A172 (cell line): ENCODE measurements around the gene ARHGAP27. TPM values are rescaled to one million over a fixed set of nuclear protein-coding genes. Genes with fewer than 3 reads are reported as not detected.
"Not testable (repeated sequence)": the region's sequence is repeated elsewhere in the genome, so short reads cannot be mapped to it uniquely, and the experiment has no call there.

Experiments
- DNase-seq: peaks from one replicate; pipeline ENCODE4 v3.0.0-alpha.2; 2015; ENCODE audit warnings: low spot score
- total RNA-seq: library from RNA; depleted of rRNA; stranded (reverse); fragments of >200 nt; shearing (Covaris generic); gene quantifications from 2 replicates; pipeline ENCODE4 v1.2.3, GENCODE V29; 2014; rRNA removed

The ARHGAP27 gene
- 9.5 and 17.8 TPM in 2 replicates for total RNA-seq

DNA sequence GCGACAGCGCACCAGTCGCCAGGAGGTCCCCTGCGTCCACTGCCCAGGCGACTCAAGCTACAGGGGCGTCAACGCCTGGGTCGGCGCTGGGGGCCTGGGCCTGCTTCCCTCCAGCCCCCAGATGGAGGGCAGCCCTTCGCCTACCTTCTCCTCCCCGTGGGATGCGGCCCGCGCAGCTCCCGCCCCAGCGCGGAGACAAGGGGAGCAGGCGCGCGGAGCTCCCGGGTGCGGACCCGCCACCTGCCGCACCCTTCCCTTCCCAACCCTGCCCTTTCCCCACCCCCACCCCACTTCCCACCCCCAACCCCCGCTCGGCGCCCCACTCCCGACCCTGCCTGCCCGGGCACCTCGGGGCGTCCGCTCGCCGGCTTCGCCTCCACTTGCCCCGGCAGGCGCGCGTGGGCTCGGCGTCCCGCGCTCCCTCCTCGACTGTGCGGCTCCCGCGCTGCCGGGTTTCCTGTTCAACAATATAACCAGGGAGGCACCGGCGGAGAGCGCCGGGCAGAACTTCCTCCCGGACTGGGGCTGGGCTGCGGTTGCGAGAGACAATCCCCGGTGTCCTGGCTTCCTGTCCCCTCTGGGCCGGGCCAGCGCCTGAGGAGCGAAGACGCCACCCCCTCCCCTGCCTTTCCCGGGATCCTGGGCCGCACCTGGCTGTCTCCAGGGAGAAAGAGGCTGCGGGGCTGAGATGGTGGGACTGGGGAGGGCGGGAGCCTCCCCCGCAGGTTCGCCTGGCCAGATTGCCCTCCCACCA lies at the start of gene ARHGAP27:
Gene ARHGAP27 (minus strand): TSS at position 466 of the 754 bp plus-strand sequence. CDS start 2,591 bp downstream, outside the sequence.
- no peak for DNase-seq

DNA sequence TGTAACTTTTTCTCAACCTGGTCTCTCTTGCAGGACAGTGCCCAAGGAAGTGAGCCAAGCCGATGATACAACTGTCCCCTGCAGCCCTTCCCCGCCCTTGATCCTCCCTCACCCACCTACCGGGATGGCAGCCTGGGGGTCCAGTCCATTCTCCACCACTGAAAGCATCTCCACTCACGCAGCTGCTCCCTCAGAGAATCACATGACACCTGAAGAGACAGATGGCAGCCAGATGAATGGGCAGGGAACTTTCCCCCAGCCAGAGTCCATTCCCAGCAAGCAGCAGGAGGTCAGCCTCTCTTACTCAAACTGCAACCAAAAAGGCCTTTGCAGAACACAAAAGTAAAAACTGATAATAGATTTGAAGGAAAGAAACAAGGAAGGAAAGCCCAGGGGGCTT lies 49.6 kb upstream of the ARHGAP27 start:
- DNase-seq, result not testable (repeated sequence)

DNA sequence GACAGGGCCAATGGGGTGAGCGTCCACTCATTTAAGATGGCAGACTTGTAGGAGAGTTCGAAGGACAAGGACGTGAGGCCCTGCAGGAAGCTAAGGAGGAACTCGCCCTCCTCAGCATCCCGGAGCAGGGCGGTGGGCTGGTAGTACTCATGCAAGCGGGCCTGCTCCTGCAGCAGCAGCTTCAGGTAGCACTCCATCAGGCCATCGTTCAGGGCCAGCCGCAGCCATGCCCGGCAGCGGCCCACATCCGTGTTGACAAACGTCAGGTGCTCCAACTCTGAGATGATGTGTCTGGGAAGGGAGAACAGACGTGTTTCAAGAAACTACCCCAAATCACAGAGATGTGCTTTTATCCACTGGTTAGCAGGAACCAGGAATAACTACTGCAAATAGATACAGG lies 42.8 kb upstream of the ARHGAP27 start:
- DNase-seq, result not testable (repeated sequence)

DNA sequence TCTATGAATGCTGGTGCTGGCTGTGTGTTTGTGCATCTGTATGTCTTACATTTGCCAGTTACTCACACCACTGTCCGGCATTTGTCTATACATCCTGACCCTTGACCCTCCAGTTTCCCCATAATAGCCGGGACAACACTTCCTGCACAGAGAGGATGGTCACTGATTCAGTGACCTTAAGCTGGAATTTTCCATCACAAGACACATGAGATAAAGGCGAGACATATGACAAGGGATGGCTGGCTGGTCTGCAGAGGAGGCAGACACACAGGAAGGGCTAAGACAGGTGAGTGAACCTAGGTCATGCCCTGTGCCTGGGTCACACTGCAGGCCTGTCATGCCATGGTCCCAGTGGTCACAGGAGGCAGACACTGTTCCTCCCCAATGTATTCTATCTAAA lies 39.6 kb upstream of the ARHGAP27 start:
- not testable (repeated sequence) for DNase-seq

- DNase-seq, result not testable (repeated sequence)
These were observed 36.5 kb upstream of the ARHGAP27 start for GRCh38 chr17:45469204-45469563.

DNA sequence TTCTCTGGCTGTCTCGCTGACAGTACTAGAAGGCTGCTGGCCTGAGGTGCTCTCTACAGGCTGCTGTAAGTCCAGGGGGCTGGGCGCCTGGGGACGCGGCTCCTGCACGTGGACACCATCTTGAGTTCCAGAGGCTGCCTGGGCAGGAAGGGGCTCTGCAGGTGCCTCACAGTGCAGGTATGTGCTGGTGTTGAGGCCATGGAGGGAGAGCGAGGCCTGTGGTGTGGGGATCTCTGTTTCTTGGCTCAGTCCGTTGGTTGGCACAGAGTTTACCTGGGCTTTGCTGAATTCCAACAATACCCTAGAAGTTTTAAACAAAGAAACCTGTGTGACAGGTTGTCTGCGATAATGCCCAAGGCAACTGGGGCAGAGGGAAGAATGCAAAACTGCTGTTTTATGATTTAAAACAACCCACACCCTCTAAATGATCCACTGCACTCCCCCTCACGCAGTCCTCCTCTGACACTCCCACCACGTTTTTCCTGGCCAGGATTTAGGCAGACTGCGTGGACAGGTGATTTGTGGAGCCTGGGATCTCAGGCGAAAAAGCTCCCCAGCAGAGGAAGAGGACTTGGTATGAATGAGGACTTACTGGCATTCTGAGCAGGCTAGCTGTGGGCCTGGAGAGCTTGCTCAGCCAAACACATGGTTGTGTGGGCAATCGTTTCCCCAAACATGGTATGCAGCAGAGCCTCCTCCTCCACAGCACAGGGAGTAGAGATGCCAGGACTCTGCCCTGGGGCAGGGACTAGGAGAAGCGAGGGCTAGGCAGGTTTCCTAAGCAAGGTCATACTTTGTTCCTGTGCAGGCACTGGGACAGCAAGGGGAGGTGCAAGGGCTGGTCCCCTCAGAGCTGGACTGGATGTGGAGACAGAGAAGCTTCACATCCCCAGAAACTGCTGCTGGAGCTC lies 35.9 kb upstream of the ARHGAP27 start:
- DNase-seq, result not testable (repeated sequence)

GRCh38 chr17:45461524-45462327 lies 29.1 kb upstream of the ARHGAP27 start:
- DNase-seq, result peak; percentile 87

DNA sequence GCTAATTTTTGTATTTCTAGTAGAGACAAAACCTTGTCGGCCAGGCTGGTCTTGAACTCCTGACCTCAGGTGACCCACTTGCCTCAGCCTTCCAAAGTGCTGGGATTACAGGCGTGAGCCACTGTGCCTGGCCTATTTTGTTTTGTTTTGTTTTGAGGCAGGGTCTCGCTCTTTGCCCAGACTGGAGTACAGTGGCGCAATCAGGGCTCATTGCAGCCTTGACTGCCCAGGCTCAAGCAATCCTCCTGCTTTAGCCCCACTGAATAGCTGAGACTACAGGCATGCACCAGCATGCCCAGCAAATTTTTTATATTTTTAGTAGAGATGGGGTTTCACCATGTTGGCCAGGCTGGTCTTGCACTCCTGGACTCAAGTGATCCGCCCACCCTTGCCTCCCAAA lies 27.8 kb upstream of the ARHGAP27 start:
- not testable (repeated sequence) for DNase-seq

DNA sequence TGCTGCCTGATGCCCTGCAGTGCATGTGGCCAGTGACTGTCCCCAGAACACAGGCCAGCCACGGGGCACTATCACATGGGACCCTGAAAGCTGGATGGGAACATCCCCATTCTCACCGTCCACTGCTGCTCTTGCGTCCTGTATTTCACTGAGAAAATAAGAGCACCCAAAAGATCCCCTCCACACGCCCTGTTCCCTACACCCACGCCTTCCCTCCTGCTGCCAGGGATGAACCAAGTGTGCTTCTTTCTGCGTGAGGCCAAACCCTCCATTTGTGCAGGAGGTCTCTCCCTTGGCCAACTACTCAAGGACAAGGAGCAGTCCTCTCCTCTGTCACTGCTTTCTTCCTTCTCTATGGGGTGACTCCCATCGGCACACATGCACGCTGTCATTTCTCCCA lies 21.7 kb upstream of the ARHGAP27 start:
- not testable (repeated sequence) for DNase-seq

DNA sequence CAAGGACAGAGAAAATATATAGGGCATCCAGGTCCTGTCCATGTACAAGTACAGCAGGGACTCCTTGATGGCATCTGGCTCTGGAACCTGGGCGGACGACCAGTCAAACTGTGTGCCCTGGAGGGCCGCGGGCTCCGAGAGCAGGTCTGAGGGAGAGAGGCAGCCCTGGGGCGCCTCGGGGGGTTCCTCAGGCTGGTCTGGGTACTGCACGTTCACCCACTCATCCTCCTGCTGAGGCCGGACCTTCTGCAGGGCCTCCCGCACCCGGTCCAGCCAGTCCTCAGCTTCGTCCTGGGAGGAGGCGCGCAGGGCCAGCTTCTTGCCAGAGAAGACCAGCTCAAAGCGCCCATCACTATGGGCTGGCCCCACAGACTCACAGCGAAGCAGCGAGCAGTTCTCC lies 21.1 kb upstream of the ARHGAP27 start:
- not testable (repeated sequence) for DNase-seq

- DNase-seq, result not testable (repeated sequence)
These were observed 20.5 kb upstream of the ARHGAP27 start for GRCh38 chr17:45453225-45453534.

DNA sequence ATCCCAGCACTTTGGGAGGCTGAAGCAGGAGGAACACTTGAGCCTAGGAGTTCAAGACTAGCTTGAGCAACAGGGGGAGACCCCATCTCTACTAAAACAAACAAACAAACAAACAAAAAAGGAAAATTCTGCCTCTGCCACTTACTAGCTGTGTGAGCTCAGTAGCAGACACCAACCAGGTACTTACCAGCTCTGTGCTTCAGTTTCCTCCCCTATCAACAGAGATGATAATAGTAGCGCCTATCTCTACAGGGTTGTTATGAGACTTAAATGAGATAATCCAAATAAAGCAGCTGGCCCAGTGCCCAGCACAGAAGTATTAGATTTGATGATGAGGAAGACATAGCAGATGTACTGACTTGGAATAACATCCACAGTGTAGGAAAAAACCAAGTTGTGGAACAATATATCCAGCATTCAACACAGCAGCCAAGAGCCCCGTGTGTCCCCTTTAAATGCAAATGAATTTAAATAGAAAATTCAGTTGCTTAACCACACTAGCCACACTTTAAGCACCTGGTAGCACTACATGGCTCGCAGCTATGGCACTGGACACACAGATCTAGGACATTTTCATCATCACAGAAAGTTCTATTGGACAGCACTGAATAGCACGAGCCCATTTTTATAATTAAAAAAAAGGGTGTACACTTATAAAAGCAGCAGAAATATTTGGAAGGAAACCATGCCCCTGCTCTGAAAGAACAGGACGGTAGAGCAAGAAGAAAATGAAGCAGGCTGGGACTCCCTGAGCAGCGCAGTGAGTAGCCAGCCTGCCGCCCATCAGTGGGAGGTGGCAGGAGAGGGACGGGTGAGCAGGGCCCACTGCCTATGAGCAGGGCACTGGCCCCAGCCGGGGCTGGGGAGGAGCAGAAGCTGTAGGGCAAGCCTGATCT lies 19.9 kb upstream of the ARHGAP27 start:
- DNase-seq, result not testable (repeated sequence)

GRCh38 chr17:45451660-45452059 lies 19.0 kb upstream of the ARHGAP27 start:
- not testable (repeated sequence) for DNase-seq

- no peak for DNase-seq
These were observed 18.5 kb upstream of the ARHGAP27 start for GRCh38 chr17:45451131-45451530.

DNA sequence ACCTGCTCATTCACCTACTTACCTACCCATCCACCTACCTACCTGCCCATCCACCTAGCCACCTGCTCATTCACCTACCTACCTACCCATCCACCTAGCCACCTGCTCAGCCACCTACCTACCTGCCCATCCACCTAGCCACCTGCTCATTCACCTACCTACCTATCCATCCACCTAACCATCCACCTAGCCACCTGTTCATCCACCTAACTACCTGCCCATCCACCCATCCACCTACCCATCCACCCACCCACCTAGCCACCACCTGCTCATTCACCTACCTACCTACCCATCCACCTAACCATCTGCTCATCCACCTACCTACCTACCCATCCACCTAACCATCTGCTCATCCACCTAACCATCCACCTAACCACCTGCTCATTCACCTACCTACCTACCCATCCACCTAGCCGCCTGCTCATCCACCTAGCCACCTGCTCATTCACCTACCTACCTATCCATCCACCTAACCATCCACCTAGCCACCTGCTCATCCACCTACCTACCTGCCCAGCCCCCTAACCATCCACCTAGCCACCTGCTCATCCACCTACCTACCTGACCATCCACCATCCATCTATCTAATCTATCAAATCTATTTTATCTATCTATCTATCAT lies 17.1 kb upstream of the ARHGAP27 start:
- DNase-seq, result not testable (repeated sequence)

- DNase-seq, result not testable (repeated sequence)
These were observed 16.6 kb upstream of the ARHGAP27 start for GRCh38 chr17:45449260-45449659.

DNA sequence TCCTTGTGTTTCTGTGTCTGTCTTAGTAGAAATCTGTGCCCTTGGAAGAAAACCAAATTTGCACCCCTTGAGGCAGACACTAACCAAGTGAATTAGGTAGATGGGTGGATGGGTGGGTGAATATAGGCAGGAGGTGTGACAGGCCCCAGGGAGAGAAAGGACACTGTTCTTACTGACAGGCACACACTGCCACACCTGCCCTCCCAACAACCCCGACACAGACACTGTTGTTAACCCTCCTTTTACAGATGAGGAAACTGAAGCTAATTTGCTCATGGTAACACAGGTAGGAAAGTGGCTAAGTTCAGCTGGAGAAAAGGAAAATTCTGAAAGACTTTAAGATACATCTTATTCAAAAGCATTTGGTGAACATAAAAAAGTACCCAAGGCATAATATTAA lies 15.8 kb upstream of the ARHGAP27 start:
- DNase-seq, result not testable (repeated sequence)

DNA sequence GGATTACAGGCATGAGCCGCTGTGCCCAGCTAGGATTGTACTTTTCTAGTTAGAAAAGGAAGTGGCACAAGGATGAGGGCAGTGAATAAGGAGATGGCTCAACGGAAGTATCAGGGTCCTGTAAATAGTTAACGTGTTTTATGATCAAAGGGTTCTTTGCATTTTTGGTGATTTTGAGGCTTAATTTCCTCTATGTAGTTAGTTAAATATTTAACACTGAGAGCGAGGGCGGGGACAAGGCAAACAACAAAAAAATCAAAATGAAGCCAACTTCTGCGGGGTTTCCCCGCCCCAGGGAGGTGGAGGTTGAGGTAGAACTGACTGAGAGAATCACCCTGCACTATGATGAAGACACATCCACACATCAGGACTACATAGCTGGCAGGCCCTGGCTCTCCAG lies 15.4 kb upstream of the ARHGAP27 start:
- not testable (repeated sequence) for DNase-seq

GRCh38 chr17:45447650-45448049 lies 15.0 kb upstream of the ARHGAP27 start:
- DNase-seq, result not testable (repeated sequence)

- DNase-seq, result not testable (repeated sequence)
These were observed 14.4 kb upstream of the ARHGAP27 start for GRCh38 chr17:45446872-45447625.
